ENCODE data around the gene MVB12B.
"Not testable (repeated sequence)": the region's sequence is repeated elsewhere in the genome, so short reads cannot be mapped to it uniquely, and the experiment has no call there.

Gene MVB12B

DNA sequence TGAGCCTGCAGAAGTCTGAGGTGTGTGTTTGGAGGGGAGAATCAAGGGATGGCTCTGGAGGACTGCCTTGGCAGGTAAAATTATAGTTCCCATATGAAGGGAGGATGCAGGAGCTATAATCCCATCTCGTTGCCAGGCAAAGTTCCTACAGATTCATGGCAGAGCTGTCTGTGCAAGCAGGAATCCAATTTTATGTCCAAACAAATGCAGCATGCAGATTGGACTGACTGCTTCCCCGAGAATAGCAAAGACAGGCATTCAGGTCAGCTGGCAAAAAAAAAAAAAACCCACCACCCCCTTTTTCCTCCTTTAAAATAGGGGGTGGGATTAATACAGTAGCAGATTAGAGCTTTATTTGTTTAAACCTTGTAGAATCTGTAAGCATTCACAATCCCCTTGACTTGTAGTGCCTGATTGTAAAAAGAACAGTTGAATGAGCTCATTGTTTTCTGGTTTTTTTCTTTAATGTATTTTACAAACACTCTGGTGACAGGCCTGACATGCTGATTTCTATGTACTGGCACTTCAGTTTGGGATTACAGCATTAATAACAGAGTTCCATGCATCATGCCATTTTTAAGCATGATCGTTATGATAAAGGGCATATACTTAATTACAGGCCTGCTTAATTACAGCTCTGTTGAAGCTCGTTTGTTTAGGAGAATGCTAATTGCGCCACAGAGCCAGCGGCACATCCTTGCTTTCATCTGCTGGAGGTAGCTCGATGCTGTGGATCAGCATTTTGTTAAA, 145.7 kb downstream of the MVB12B start:
- DNase-seq (ENCODE audit: low read depth in 3 of 3), result no peak

DNA sequence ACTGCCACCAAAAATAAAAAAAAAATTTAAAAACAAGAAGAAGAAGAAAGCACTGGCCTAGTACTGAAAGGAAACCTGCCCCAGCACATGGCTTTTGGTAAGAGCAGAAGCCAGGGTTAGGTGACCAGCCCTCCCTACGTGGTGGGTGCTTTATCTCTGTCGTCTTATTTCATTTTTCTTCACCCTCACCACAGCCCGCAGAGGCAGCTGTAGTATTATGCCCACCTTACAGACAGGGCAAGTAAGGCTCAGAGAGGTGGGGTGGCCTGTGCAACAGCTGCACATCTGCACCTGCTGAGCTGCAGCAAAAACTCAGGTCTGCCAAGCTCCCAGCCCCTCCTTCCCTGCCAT, 146.3 kb downstream of the MVB12B start:
- DNase-seq (ENCODE audit: low read depth in 3 of 3), result no peak

DNA sequence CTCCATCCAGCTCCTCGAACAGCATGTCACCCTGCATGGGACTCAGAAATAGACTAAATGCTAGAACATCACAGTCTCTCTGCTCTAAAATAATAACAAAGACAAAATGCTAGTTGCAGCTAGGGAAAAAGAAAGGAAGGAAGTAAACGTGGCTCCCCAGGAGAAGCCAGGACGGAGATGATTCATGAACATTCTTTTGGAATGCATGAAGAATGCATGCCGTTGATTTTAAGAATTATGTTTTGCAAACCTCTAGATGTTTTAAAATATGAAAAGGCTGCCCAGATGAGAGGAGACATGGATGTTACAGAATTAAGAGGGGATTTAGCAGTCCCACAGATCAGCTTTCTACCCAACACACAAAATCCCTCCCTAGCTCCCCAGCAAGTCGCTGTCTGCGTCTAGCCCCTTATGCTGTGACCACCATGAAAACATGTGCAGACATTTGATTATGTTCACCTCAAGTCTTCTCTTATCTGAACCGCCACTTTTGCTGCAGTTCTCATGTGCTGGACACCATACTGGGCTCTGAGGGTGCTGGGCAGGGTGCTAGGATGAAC, 147.7 kb downstream of the MVB12B start:
- no peak for DNase-seq (ENCODE audit: low read depth in 3 of 3)

DNA sequence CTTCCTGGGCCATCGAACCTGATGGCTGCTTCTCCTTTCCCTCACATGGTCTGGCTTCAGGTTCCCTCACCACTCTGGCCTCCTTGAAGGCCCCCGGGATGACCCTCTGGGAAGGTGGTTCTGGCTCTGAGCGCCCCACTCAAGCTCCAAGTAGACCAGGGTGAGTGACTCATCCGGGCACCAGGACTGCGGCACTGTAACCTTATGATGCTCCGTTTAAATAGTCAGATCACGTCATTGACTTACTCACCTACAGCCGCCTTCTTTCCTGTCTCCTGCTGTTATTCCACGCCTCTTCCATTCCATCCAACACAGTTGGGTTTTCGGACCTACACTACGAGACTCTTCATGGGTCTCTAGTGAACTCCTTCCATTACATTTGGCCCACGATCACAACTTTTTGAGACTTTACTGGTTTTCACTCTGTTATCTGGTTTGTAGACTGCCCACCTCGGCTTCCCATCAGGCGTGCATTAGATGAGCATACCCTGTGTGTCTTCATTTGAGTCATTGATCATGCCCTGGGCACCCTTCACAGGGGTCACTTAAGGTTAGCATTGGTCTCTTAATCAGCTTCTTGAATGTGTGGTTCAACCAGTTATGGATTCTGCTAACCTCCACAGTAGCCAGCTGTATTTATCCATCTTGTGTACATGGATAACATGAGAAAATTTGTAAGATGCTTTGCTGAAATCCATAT, 148.3 kb downstream of the MVB12B start:
- no peak for DNase-seq (ENCODE audit: low read depth in 3 of 3)

DNA sequence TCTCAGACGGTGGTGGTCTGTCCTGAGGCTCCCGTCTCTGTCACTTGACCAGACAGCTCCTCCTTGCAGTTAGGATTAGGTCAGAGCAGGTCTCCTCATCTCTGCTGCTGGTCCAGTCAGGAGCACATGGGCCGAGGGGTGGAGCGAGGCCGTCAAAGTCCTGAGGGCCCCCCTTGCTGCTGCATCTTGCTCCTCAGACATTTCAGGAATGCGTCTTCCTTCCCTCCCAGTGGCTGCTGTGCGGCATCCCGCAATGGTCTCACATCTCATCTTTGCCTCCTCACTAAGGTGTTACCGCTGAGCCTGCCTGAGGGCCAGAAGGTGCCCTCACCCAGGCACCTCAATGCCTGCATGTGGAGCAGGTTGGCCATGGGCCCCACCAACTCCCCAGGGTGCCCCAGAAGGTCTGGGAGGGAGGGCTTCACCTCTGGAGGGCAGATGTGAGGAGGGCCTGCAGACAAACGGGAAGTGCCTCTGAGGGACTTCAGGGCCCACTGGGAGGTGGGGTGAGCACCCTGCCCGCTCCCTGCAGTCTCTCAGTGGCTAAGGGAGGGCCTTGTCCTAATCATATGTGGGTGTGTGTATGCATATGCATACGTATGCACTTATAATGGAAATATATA, 149.4 kb downstream of the MVB12B start:
- DNase-seq (ENCODE audit: low read depth in 3 of 3), result no peak

DNA sequence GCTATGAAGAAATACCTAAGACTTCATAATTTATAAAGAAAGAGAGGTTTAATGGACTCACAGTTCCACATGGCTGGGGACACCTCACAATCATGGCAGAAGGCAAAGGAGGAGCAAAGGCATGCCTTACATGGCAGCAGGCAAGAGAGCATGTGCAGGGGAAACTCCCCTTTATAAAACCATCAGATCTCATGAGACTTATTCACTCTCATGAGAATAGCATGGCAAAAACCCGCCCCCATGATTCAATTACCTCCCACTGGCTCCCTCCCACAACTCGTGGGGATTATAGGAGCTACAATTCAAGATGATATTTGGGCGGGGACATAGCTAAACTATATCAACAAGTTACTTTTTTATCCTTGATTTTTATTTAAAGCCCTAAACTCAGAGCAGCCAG, 150.8 kb downstream of the MVB12B start:
- DNase-seq (ENCODE audit: low read depth in 3 of 3), result not testable (repeated sequence)

DNA sequence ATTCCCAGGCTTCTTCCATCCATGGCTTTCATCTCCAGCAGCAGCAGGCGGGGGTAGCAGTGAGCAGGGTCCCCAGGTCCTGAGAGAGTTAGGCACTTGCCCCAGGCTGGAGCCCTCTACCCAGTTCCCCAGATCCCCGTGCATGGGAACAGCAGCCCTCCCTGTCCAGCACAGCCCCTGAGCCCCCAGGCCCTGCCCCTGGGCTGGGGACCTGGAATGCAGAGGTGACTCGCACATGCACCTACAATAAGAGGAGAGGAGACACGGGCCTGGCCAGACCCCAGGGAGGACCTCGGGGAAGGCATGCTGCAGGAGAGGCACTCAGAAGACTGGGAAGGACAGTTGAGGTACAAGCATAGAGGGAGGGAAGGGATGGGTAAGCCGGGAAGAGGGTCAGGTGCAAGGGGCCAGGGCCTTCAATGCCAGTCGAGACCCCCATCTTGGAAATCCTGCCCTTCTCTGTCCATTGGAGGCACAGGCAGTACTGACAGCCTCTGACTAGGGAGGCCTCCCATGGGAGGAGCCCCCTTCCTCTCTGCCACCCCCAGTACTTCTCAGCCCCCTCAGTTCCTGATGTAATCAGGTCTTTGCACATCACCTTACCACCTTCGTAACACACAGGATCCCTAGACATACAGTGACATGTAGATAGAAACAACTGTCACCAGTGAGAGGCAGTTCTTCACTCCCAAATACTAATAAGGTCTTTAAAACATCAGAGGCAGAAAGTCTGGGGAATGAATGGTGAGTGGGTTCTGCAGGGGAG, 151.8 kb downstream of the MVB12B start:
- no peak for DNase-seq (ENCODE audit: low read depth in 3 of 3)

DNA sequence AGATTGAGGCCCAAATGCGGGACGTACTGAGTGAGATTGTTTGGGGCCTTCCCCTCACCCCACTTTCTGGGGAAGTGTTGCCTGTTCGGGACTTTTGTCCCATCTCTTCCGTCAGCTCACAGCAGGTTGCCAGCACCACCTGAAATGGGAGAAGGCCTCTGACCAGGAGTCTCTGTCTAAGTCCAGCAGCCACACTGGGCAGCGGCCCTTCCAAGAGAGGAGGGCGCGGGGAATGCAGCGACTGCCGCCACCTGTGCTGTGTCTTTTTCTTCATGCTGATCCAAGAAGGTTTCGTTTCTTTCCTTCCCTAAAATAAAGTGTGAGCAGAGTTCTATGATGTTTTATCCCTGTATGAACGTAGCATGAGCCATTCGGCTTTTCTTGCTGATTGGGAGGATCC, 152.9 kb downstream of the MVB12B start:
- DNase-seq (ENCODE audit: low read depth in 3 of 3), result no peak

DNA sequence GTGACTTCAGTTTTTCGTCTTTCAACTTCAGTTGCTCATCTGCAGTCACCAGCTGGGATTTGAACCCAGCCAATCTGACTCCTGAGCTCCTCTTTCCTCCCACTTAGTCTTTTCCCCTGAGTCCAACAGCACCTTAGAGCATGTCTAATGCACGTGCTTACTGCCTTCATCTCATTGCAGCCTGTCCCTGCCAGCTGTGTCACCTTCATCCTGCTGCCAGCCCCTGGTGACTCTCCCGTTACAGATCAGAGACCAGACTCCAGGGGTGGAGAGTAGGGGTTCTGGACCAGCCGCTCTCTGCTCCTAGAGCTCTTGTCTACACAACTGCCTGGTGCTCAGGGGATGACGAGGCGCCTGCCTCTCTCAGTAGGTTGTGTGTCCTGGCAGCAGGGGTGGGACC, 154.2 kb downstream of the MVB12B start:
- DNase-seq (ENCODE audit: low read depth in 3 of 3), result no peak

DNA sequence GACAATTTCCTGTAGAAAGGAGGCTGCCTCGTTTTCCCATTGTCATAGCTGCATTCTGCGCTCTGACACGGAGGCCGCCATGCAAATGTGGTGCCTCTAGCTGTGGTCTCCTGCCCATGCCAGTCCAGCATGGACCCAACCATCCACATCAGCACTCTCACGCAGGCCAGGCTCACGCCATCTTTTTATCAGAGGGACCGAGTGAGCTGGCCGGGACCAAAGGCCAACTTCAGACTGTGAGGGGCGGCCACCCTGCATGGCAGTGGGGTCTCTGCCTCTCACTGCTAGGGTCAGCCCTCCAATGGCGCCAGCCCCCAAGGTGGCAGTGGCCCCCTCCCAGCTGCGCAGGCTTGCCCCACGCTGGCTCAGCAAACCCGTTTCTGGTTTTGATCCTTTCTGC, 155.2 kb downstream of the MVB12B start:
- no peak for DNase-seq (ENCODE audit: low read depth in 3 of 3)

DNA sequence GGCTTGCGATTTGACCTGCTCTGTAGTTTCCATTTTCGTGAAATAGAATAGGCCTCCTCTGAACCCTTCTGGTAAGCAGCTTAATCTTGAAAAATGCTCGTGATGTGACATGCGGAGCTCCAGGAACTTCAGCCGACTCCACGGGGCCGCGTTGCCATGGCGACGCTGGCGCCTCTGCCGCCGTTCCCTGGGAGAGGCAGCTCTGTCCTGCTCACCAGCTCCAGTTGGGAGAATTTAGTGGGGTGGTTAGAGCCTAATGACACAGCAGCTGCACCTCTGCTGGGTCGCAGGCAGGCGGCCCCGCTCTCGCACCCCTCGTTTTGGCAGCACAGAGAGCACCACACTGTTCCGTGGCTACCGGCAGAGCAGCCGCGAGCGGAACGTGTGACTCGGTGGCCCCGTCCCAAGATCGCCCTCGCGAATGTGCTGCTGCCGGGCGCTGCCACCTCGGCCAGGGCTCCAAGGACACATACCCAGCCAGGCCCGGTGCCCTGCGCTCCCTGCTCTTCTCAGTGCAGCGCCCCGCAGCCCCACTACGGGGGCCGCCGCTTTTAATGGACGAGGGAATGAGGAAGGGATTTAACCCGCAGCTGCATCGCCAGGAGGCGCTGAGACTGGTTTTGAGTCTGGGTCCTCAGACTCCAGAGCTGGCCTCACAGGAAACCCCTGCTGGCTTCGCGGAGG, 155.9 kb downstream of the MVB12B start:
- DNase-seq (ENCODE audit: low read depth in 3 of 3), result no peak

DNA sequence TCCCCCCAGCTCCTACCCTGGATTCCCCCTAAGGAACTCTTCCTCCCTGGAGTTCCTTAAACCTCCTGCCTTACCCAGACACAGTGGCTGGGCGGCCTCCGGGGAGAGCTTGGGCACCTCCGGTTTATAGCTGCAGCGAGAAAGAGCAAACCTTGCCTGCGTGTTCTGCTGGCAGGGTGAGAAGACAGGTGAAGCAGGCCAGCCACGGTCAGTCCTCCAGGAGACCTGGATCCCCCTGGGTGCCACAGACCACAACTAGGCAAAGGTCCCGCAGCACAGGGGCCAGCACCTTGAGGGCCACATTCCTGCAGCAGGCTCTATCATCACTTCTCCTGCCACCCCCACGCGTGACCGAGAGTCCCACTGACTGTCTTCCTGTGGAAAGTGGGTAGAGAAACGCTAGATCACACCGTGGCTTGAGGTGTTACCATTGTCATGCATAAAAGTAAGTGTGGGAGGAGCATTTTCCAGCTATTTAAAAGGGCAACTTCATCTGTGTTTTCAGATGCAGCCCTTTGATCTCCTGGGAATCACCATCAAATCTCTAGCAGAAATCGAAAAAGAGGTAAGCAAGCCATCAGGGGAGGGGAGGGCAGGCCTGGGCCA, 156.9 kb downstream of the MVB12B start:
- DNase-seq (ENCODE audit: low read depth in 3 of 3), result no peak

DNA sequence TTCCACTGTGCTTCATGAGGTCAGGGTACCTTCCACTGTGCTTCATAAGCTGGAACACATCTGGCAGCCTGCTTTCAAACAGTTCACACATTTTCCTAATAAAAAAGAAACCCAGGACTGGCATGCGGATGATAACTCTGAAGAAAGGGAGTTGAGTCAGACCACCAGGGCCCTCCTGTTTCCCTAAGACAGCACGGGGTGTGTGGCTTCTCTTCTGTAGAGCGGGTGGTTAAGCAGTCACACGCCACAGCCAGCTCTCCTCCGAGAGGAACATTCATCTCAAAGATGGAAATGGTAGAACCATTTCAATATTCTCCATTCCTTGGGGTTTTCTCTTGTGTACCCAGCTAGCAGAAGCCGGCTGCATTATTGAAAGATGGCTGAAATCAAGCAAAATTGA, 159.0 kb downstream of the MVB12B start:
- DNase-seq (ENCODE audit: low read depth in 3 of 3), result no peak

DNA sequence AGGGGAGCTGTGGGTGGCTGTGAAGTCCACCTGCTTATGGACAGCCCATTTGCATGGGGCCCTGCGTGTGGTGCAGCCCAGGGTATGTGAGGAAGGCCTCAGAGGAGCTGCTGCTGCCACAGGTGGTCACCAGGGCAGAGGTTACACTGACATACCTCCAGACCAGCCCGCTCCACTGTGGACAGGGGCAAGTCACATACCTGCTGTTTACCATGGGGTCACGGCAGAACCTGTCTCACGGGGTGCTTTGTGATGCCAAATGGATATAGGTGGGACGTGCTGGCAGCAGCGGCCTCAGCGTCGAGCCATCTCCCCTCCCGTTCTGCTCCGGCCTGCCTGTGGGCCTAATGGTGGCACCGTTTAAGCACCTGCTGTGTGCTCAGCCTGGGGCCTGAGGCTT, 159.6 kb downstream of the MVB12B start:
- DNase-seq (ENCODE audit: low read depth in 3 of 3), result no peak

DNA sequence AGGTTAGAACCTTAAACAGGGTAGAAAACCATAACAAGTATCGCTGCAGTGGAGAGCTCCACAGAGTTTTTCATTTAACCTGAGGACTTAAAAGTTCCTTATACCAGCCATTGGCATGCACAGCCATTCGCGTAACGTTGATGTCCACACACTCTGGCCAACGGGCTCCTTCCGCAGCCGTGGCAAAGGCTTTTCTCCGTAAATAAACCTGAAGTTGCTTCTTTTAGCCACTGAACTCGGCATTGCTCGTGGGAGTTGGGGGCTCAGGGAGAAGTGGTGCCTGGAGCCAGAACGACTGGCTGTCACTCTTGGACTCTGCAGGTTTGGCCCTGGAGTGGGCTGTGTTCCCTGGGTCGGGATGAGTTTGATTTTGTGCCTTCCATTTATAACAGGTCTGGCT, 161.2 kb downstream of the MVB12B start:
- no peak for DNase-seq (ENCODE audit: low read depth in 3 of 3)

DNA sequence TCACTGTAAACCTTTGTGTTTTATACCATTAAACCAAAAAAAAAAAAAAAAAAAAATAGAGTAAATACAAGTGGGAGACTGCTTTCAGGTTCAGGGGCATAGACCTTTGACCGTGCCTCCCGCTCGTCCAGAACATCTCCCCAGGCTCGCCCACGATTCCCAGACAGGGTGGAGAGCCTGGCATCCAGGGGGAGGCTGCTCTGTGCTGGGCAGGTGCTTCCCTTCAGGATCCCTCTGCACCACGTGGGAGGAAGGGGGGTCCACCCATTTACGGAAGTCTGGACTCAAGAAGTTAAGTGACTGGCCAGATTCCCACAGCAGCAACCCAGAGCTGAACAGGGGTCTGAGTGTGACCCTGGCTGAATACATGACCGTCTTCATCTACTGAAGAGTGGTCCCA, 161.7 kb downstream of the MVB12B start:
- DNase-seq (ENCODE audit: low read depth in 3 of 3), result no peak

DNA sequence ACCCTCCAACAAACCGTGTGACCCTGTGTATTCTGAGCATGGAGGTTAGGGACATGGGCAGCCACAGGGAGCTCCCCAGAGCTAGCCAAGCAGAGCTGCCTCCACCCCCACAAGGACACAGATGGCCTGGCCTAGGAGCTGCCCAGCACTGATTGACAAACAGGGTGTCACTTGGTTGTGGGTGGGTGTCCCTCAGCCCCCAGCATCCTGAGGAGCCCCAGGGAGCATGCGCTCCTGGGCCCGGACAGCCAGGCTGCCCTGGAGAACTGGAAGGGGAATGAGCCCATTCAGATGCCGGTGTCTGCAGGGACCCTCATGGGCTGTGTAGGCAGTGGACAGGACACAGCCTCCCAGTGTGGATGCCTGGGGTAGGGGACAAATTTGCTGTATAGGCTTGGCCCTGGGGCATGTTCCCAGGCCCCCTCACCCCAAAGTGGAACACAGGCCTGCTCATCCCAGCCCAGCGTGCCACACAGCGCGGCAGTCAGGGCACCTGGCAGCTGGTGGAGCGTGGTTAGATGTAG, 162.3 kb downstream of the MVB12B start:
- DNase-seq (ENCODE audit: low read depth in 3 of 3), result no peak

DNA sequence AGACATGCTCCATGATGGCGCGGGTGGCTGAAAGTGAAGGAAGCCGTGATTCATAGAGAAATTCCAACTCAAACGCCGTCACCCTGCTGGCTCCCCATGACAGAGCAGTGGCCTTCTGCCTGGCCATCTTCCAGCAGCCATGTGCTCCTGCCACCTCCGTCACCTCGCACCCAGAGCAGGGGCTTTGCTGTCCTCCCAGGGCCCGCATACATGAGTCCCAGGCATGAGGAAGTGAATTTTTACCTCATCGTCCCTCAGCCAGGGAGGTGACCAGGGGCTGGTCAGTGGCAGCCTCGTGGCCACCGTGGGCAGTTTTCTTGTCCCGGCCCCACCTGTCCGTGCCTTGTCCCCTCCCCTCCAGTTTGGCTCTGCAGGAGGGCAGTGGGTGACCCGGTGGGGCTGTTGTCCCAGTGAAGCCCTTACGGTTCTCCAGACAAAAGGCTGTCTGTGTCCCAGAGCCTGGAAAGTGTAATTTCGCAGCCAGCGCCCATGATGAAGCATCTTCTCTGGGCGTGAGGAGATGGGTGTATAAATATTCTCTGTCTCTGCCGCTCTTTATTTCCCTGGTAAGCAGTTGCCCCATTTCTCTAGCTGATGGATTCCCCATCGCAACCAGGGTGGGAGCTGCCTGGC, 163.1 kb downstream of the MVB12B start:
- DNase-seq (ENCODE audit: low read depth in 3 of 3), result no peak

DNA sequence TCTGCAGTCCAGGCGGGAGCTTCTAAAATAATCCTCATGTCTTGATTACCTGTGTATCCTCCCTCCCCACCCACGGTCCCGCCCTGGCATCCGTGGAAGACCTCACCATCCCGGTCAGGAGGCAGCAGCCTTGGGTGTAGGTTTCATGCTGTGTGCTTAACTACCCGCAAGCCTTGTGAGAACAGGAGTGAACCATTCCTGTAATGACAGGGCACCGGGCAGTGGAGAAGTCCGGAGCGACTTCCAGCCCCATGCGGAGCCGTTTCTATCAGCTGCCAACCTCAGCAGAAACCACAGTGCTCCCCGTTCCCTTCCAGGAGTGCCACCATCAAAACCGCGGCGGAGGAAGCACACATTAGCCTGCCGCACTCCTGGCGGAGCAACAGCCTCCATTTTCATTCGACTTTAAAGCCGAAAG, 163.6 kb downstream of the MVB12B start:
- DNase-seq (ENCODE audit: low read depth in 3 of 3), result no peak

DNA sequence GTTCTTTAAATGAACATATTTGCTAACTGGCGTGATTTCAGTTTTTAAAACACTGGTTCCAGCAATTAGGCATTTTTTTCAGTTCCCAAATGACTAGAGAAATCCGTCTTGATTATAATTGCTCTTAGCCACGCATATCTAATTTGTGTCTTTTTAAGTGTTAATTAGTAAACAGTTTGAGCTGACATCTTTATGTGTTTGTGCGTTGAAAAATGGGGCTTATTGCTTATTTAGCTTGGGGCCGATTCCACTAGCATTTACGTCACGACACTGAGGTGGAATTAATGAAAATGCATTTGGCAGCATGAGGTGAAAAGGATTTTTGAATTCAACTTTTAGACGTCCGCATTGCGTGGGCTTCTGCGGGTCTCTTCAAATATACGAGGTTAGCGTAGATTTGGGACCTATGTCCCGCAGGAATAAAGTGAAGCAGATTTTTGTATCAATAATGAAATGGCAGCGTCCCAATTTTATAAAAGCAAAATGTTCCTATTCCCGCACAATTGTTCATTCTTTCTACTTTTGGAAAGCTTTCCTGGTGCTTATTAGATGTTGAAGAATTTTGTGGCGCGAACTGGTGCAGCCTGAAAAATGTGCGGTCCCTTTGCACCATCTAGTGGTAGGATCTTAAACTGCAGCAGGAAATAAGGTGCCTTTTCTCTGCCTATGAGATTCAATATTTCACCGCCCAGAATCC, 164.4 kb downstream of the MVB12B start:
- peak in 2 of 3 experiments; percentile 24 to 46 for DNase-seq (ENCODE audit: low read depth in 3 of 3)

Data from stimulated activated CD4-positive, alpha-beta T cell treated with anti-CD3 and anti-CD28 coated beads, TNF-alpha, amount 100 ng/mL, for 24 hours (primary cell).